GM20431 (cell line): Measurements from ENCODE around the gene ELP6.

Experiments
- in situ Hi-C: fragments of 300-500 bp; cut with MseI, MboI; formaldehyde crosslinking; loops from one replicate; pipeline ENCODE4 v1.15.0; 2020; ENCODE audit warnings: low sequenced_read_pairs; ENCODE audit not compliant: unreplicated experiment

Gene ELP6

GRCh38 chr3:47513125-47513929 is at the start of gene ELP6:
ELP6 (minus strand) TSS chr3:47513712; CDS start chr3:47513590, 122 bp downstream.
- in situ Hi-C loops = loop anchor here (25.0 kb wide), 1 partner anchor 649 kb away; no protein-coding TSS in a partner anchor

- in situ Hi-C loops = no loop called here
These were observed 42.8 kb upstream of the ELP6 start for GRCh38 chr3:47556351-47556750.

GRCh38 chr3:47554335-47554734 is 40.8 kb upstream of the ELP6 start:
- in situ Hi-C loops = no loop called here

- in situ Hi-C loops = no loop called here
These were observed 39.9 kb upstream of the ELP6 start for GRCh38 chr3:47553407-47553806.

- in situ Hi-C loops = no loop called here
These were observed 29.1 kb upstream of the ELP6 start for GRCh38 chr3:47542471-47543173.

- in situ Hi-C loops = no loop called here
These were observed 28.1 kb upstream of the ELP6 start for GRCh38 chr3:47541583-47542108.

GRCh38 chr3:47540281-47540680 is 26.8 kb upstream of the ELP6 start:
- in situ Hi-C loops = no loop called here

- in situ Hi-C loops = no loop called here
These were observed 23.5 kb upstream of the ELP6 start for GRCh38 chr3:47536967-47537366.

GRCh38 chr3:47536221-47536891 is 22.8 kb upstream of the ELP6 start:
- in situ Hi-C loops = no loop called here

- in situ Hi-C loops = no loop called here
These were observed 20.5 kb upstream of the ELP6 start for GRCh38 chr3:47533996-47534454.

GRCh38 chr3:47533481-47533880 is 20.0 kb upstream of the ELP6 start:
- in situ Hi-C loops = no loop called here

- in situ Hi-C loops = loop anchor here (10.0 kb wide), 1 partner anchor 267 kb away; no protein-coding TSS in a partner anchor
These were observed 14.6 kb upstream of the ELP6 start for GRCh38 chr3:47527952-47528725.

- in situ Hi-C loops = loop anchor here (10.0 kb wide), 1 partner anchor 269 kb away; no protein-coding TSS in a partner anchor
These were observed 12.1 kb upstream of the ELP6 start for GRCh38 chr3:47525617-47526016.

GRCh38 chr3:47523310-47524073 is 10.0 kb upstream of the ELP6 start:
- in situ Hi-C loops = loop anchor here (10.0 to 25.0 kb wide), 2 partner anchors 271 to 639 kb away; no protein-coding TSS in a partner anchor

- in situ Hi-C loops = loop anchor here (10.0 to 25.0 kb wide), 2 partner anchors 272 to 640 kb away; no protein-coding TSS in a partner anchor
These were observed 8.8 kb upstream of the ELP6 start for GRCh38 chr3:47522082-47522987.

GRCh38 chr3:47520756-47521155 is 7.2 kb upstream of the ELP6 start:
- in situ Hi-C loops = loop anchor here (10.0 to 25.0 kb wide), 2 partner anchors 274 to 642 kb away; no protein-coding TSS in a partner anchor

GRCh38 chr3:47517937-47518336 is 4.4 kb upstream of the ELP6 start:
- in situ Hi-C loops = loop anchor here (25.0 kb wide), 1 partner anchor 644 kb away; no protein-coding TSS in a partner anchor
